GM12878 (cell line): ENCODE measurements around the gene FAM171A1. TPM values are rescaled to one million over a fixed set of nuclear protein-coding genes. Genes with fewer than 3 reads are reported as not detected.

Experiments used
- ATAC-seq: fragments of 200-7000 bp; cut with Tn5 transposase; 3 replicates; pipeline ENCODE4 v1.9.1; 2020; ENCODE audit warnings: mild to moderate bottlenecking, moderate library complexity
- BruUV-seq: library from RNA; stranded (reverse); fragments of 400-500 nt; replicated peaks from 2 replicates; lab custom pipeline; 2021; lab: Mats Ljungman, UMichigan
- CTCF ChIA-PET: fragments of 300-600 bp; sonication (Branson Sonifier 250); formaldehyde crosslinking; extraction: SDS; loops from one replicate; lab custom pipeline; 2021; ENCODE audit warnings: inconsistent platforms; lab: Yijun Ruan, JAX
- POLR2A ChIA-PET: fragments of 350-600 bp; formaldehyde crosslinking; extraction: SDS; loops from one replicate; lab custom pipeline; 2021; ENCODE audit warnings: inconsistent platforms; lab: Charles Lee
- RAD21 ChIA-PET: fragments of 300-600 bp; sonication (Branson Sonifier 250); formaldehyde crosslinking; loops from one replicate; lab custom pipeline; 2023; ENCODE audit warnings: antibody characterized with exemption; ENCODE audit not compliant: unreplicated experiment; lab: Charles Lee
- SMC1A ChIA-PET: fragments of 300-600 bp; sonication (Branson Sonifier 250); formaldehyde crosslinking; loops from one replicate; lab custom pipeline; 2023; ENCODE audit not compliant: unreplicated experiment, uncharacterized antibody; lab: Charles Lee
- DNase-seq: peaks from one replicate; pipeline ENCODE4 v3.0.0-alpha.2; 2011; ENCODE audit warnings: low read depth, low spot score
- FAIRE-seq: peaks from 3 replicates; lab custom pipeline; 2011; peaks lifted over from hg19 to GRCh38; lab: Jason Lieb, UNC
- H2AFZ ChIP-seq: 2 replicates; pipeline ENCODE4 v1.6.0; 2011; ENCODE audit warnings: low read depth, low read length, control low read depth; ENCODE audit not compliant: control insufficient read depth
- H3K27ac ChIP-seq: 2 replicates; pipeline ENCODE4 v1.5.1; 2011; ENCODE audit warnings: control low read depth; ENCODE audit not compliant: control insufficient read depth, insufficient read depth
- H3K27me3 ChIP-seq, 2 experiments: replicated peaks in 1 of 2; 2 replicates each; pipeline versions ENCODE4 v1.6.0 to v1.6.1; 2011; ENCODE audit warnings: low read length in 1 of 2; ENCODE audit not compliant: control insufficient read depth in 2 of 2, insufficient read depth in 2 of 2
- H3K36me3 ChIP-seq, 2 experiments: 2 replicates each; pipeline ENCODE4 v1.5.1; 2011; ENCODE audit warnings: low read length in 1 of 2; ENCODE audit not compliant: control insufficient read depth in 2 of 2, insufficient read depth in 2 of 2
- H3K4me1 ChIP-seq: 2 replicates; pipeline ENCODE4 v1.6.1; 2011; ENCODE audit warnings: mild to moderate bottlenecking, low read length, moderate library complexity, mixed read lengths; ENCODE audit not compliant: control insufficient read depth, insufficient read depth
- H3K4me2 ChIP-seq: 2 replicates; pipeline ENCODE4 v1.6.0; 2011; ENCODE audit warnings: control low read depth; ENCODE audit not compliant: control insufficient read depth, insufficient read depth
- H3K4me3 ChIP-seq: fragments of 200-600 bp; sonication (generic); 2 replicates; pipeline ENCODE4 v1.5.1; 2016
- H3K79me2 ChIP-seq: 2 replicates; pipeline ENCODE4 v1.6.0; 2011; ENCODE audit warnings: low read length; ENCODE audit not compliant: control insufficient read depth, insufficient read depth
- H3K9ac ChIP-seq: 2 replicates; pipeline ENCODE4 v1.8.0; 2011; ENCODE audit warnings: low read length, control low read depth, mixed read lengths; ENCODE audit not compliant: control insufficient read depth, insufficient read depth
- H3K9me3 ChIP-seq: replicated peaks from 3 replicates; pipeline ENCODE4 v1.5.1; 2011; ENCODE audit warnings: mild to moderate bottlenecking, low read length; ENCODE audit not compliant: control insufficient read depth, insufficient read depth
- H4K20me1 ChIP-seq: 2 replicates; pipeline ENCODE4 v1.6.0; 2011; ENCODE audit not compliant: control insufficient read depth, insufficient read depth
- CREB1 ChIP-seq: IDR thresholded peaks from 2 replicates; pipeline ENCODE4 v1.6.1; 2012; ENCODE audit warnings: low read depth, mild to moderate bottlenecking, inconsistent platforms
- E4F1 ChIP-seq: fragments of 450-650 bp; IDR thresholded peaks from 2 replicates; pipeline ENCODE4 v1.6.1; 2018; ENCODE audit warnings: borderline replicate concordance, mild to moderate bottlenecking; ENCODE audit not compliant: partially characterized antibody
- HDAC6 ChIP-seq: fragments of 200-600 bp; sonication (generic); IDR thresholded peaks from one replicate; pipeline ENCODE4 v1.8.0; 2017; ENCODE audit warnings: antibody characterized with exemption; ENCODE audit not compliant: unreplicated experiment
- MYC ChIP-seq: IDR thresholded peaks from 2 replicates; pipeline ENCODE4 v1.6.1; 2011; ENCODE audit warnings: mild to moderate bottlenecking, low read length, moderate library complexity, inconsistent platforms; ENCODE audit not compliant: insufficient read depth, insufficient replicate concordance, insufficient read length, severe bottlenecking
- PML ChIP-seq: IDR thresholded peaks from 2 replicates; pipeline ENCODE4 v1.6.1; 2012; ENCODE audit warnings: low read length, inconsistent platforms
- RUNX3 ChIP-seq: IDR thresholded peaks from 2 replicates; pipeline ENCODE4 v1.6.1; 2012; ENCODE audit warnings: low read length, inconsistent platforms
- SMAD1 ChIP-seq: fragments of 450-650 bp; IDR thresholded peaks from 2 replicates; pipeline ENCODE4 v1.6.1; 2018; ENCODE audit warnings: mild to moderate bottlenecking, low read depth; ENCODE audit not compliant: partially characterized antibody
- SRF ChIP-seq, 2 experiments: IDR thresholded peaks; 2 replicates each; pipeline ENCODE4 v1.6.1; 2011; ENCODE audit warnings: low read depth in 2 of 2, low read length in 2 of 2, mild to moderate bottlenecking in 1 of 2, moderate library complexity in 1 of 2
- TARDBP ChIP-seq: IDR thresholded peaks from 2 replicates; pipeline ENCODE4 v1.6.1; 2016; ENCODE audit warnings: borderline replicate concordance
- ZBTB4 ChIP-seq: fragments of 450-650 bp; formaldehyde crosslinking; IDR thresholded peaks from 2 replicates; pipeline ENCODE4 v1.4.0; 2022; ENCODE audit warnings: mild to moderate bottlenecking, moderate library complexity
- WGBS: methylation state at CpG from one replicate; pipeline ENCODE4 v1.1.6; 2016; ENCODE audit warnings: low lambda C conversion rate; ENCODE audit not compliant: insufficient replicate concordance, insufficient coverage; ENCODE audit errors: missing lambda C conversion rate; 5-methylcytosine and 5-hydroxymethylcytosine counted together
- in situ Hi-C: fragments of 300-500 bp; cut with MboI; formaldehyde crosslinking; loops from 9 replicates; pipeline ENCODE4 v1.14.3; 2018; ENCODE audit warnings: mixed read lengths
- intact Hi-C: fragments of 100-400 bp; cut with micrococcal nuclease; formaldehyde crosslinking; loops from one replicate; pipeline ENCODE4 v1.14.2; 2022; ENCODE audit not compliant: unreplicated experiment
- polyA plus RNA-seq, 11 experiments: library from polyadenylated mRNA; depleted of rRNA in 4 of 11; unstranded in 6 of 11; stranded (reverse) in 5 of 11; fragments of >200 nt; fragmentation: Nextera tagmentation in 4 of 11; fragmentation: Illumina TruSeq in 1 of 11; extraction: Ambion mirVana in 4 of 11; extraction: Trizol in 1 of 11; gene quantifications; 1 replicate in 1 of 11; 2 replicates in 10 of 11; pipeline versions ENCODE4 v1.2.1 to v1.2.3, GENCODE V29; 2011 to 2016; ENCODE audit warnings: inconsistent platforms in 2 of 11, missing spikeins in 2 of 11, low read depth in 1 of 11
- total RNA-seq, 4 experiments: library from RNA; depleted of rRNA in 3 of 4; stranded (reverse); fragments of >200 nt in 3 of 4; fragmentation: Illumina TruSeq in 1 of 4; extraction: Trizol in 1 of 4; gene quantifications; 2 replicates each; pipeline versions ENCODE4 v1.2.1 to v1.2.3, GENCODE V29; 2013 to 2021

The FAM171A1 gene
- total and polyA plus RNA-seq, 10 of the 15 experiments (the other 5 are each of a cell fraction or from before 2014, with no cell fraction given): 0.05 to 0.28 (median 0.10) TPM; not detected in 1

DNA sequence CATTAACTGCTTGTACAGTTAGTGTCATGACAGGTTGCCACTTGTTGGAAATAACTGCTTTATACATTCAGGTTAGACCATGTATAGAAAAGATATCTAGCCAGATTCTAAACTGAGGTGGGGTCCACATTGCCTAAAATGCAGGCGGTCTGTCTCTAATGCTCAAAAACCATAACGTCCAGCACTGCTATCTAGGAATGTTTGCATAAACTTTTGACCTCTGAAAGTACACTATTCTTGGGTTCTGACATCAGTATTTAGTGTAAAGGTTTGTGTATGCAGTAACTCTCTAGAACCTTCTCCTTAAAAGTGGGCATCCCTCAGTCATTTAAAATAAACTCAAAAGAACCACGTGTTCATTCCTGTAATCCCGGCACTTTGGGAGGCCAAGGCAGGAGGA, 10.3 kb upstream of the FAM171A1 start:
- ChIA-PET RAD21 (no interaction called here), SMC1A (no interaction called here), POLR2A (interaction anchor here (0.6 kb wide), 1 partner anchor 461 kb away, joined by 4 read pairs; no protein-coding TSS in a partner anchor), CTCF (interaction anchor here (0.8 kb wide), 1 partner anchor 39 kb away, joined by 3 read pairs; no protein-coding TSS in a partner anchor)
- Histone ChIP-seq H3K79me2 (no peaks in the 10 kb centered on the region), H4K20me1 (no peaks in the 10 kb centered on the region), H3K4me1 (no peaks in the 10 kb centered on the region), H3K27me3 (no peaks in the 10 kb centered on the region; a peak in 1 of 4 replicates), H3K4me2 (no peak overlapping the region), H3K9ac (no peak overlapping the region), H2AFZ (no peak overlapping the region), H3K36me3 (no peaks in the 10 kb centered on the region), H3K4me3 (no peak overlapping the region), H3K27ac (no peak overlapping the region), H3K9me3 (no peaks in the 10 kb centered on the region)
- DNase-seq (no peak), ATAC-seq (no peak), FAIRE-seq (no peak)
- no TSS peak for BruUV-seq
- intact Hi-C loops: no loop called here
- WGBS: 23% methylated on average over 4 of the region's 4 CpGs
- in situ Hi-C loops: no loop called here
- TF ChIP-seq TARDBP (no peak), RUNX3 (no peak), E4F1 (no peak), MYC (no peak), HDAC6 (no peak), ZBTB4 (no peak), CREB1 (no peak), SMAD1 (no peak), PML (no peak), SRF (IDR thresholded peaks at IDR 0.05; ENCODE audit: low read depth in 2 of 2, low read length in 2 of 2) (no peak)
